Adrenal gland (tissue), 12 donors: ENCODE data around the gene MCM3AP. TPM values are rescaled to one million over a fixed set of nuclear protein-coding genes. Genes with fewer than 3 reads are reported as not detected.

Experiments
- DNase-seq, 7 donors: peaks; one replicate each; pipeline ENCODE4 v3.0.0-alpha.2; 2019 to 2020
- H3K27ac ChIP-seq, 5 donors: fragments of 200-600 bp; sonication (generic) in 4 of 5; 1 replicate in 3 of 5; 2 replicates in 2 of 5; pipeline versions ENCODE4 v1.5.1 to v1.8.0; 2016 to 2020; ENCODE audit warnings: mild to moderate bottlenecking in 1 of 5
- H3K27me3 ChIP-seq: fragments of 200-600 bp; 2 replicates; pipeline ENCODE4 v1.8.0; 2021
- H3K36me3 ChIP-seq, 2 donors: fragments of 200-600 bp; replicated peaks in 1 of 2; 1 replicate in 1 of 2; 2 replicates in 1 of 2; pipeline versions ENCODE4 v1.5.1 to v1.8.0; 2018 to 2022
- H3K4me1 ChIP-seq, 2 donors: fragments of 200-600 bp; replicated peaks in 1 of 2; 1 replicate in 1 of 2; 2 replicates in 1 of 2; pipeline versions ENCODE4 v1.5.1 to v1.8.0; 2018 to 2021
- H3K4me3 ChIP-seq, 4 donors: fragments of 200-600 bp; sonication (generic) in 3 of 4; one replicate each; pipeline ENCODE4 v1.5.1; 2016 to 2018
- H3K9me3 ChIP-seq, 3 donors: fragments of 200-600 bp; sonication (generic) in 1 of 3; replicated peaks in 1 of 3; 1 replicate in 2 of 3; 2 replicates in 1 of 3; pipeline versions ENCODE4 v1.5.1 to v1.8.0; 2016 to 2021
- CTCF ChIP-seq, 6 experiments: fragments of 450-650 bp in 4 of 6; fragments of 200-600 bp in 2 of 6; sonication (generic) in 1 of 6; IDR thresholded peaks; 1 replicate in 5 of 6; 2 replicates in 1 of 6; pipeline versions ENCODE4 v1.5.1 to v1.8.0; 2016 to 2021; ENCODE audit warnings: antibody characterized with exemption in 6 of 6, mild to moderate bottlenecking in 2 of 6, moderate library complexity in 1 of 6
- POLR2A ChIP-seq, 2 donors: fragments of 450-650 bp; IDR thresholded peaks; one replicate each; pipeline ENCODE4 v1.6.1; 2017; ENCODE audit warnings: antibody characterized with exemption in 2 of 2, mild to moderate bottlenecking in 2 of 2, moderate library complexity in 1 of 2
- WGBS, 4 donors: extraction: QIAGEN DNeasy Blood & Tissue Kit in 2 of 4; methylation state at CpG; one replicate each; pipeline versions ENCODE4 v1.1.5 to v1.1.7; 2013 to 2017; 5-methylcytosine and 5-hydroxymethylcytosine counted together
- intact Hi-C, 2 donors: fragments of 100-400 bp; cut with DNase I; formaldehyde crosslinking; loops; one replicate each; pipeline versions ENCODE4 v1.14.1 to v1.15.0; 2022 to 2023
- polyA plus RNA-seq, 3 donors: library from polyadenylated mRNA; stranded (reverse); fragments of 200-250 nt in 2 of 3; fragments of 350-450 nt in 1 of 3; fragmentation: Illumina TruSeq in 1 of 3; extraction: RNeasy Lipid Tissue Mini Kit (QIAGEN cat#74804) in 1 of 3; gene quantifications; one replicate each; pipeline ENCODE4 v1.2.3, GENCODE V29; 2013 to 2014
- total RNA-seq, 9 donors: library from RNA; depleted of rRNA in 4 of 9; stranded (reverse); fragments of >200 nt in 4 of 9; fragments of 120-200 nt in 1 of 9; fragmentation: NEBNext Ultra II Directional in 1 of 9; extraction: Animal tissue kit (Norgen Biotek cat#: 25700) in 1 of 9; gene quantifications; one replicate each; pipeline versions ENCODE4 v1.1.0 to v1.2.4, GENCODE V29; 2013 to 2023
- donor health status: healthy with polysubstance abuse.
- donor health status: Bipolar disorder and iron deficiency.
- donor health status: DM: yes; HTN: yes; CAD: no.
- donor health status: DM: no; HTN: no; CAD: no.
- donor health status: DM: no; HTN: no; CAD: no.
- donor health status: DM: yes; HTN: yes; CAD: no.

The MCM3AP gene
- total and polyA plus RNA-seq, 12 donors = 34.8 to 89.4 (median 70.1) TPM

- WGBS, 4 donors = 86 to 94% (median 88%) methylated on average over 5 to 15 of the region's 15 CpGs
- H3K4me3 ChIP-seq = no peak overlapping the region
- intact Hi-C loops = no loop called here
- no peaks in the 10 kb centered on the region for H3K4me1 ChIP-seq
- TF ChIP-seq CTCF (IDR thresholded peaks at IDR 0.05) (no peak), POLR2A (IDR thresholded peaks at IDR 0.05) (no peak)
- DNase-seq = peak in 2 of 7 donors; percentile 5 to 13
- peaks cover 0 to 45% of the 10 kb centered on the region in 2 donors for H3K36me3 ChIP-seq
- H3K27ac ChIP-seq = no peak overlapping the region
- no peaks in the 10 kb centered on the region for H3K9me3 ChIP-seq
- H3K27me3 ChIP-seq = no peaks in the 10 kb centered on the region
Measured at GRCh38 chr21:46213620-46214286, 71.7 kb downstream of the MCM3AP start.

GRCh38 chr21:46212721-46213484 is 72.5 kb downstream of the MCM3AP start:
- peak in 4 of 7 donors; percentile 2 to 12 (median 8) for DNase-seq
- intact Hi-C loops = no loop called here
- Histone ChIP-seq H3K4me1 (no peaks in the 10 kb centered on the region), H3K27ac (no peak overlapping the region), H3K27me3 (no peaks in the 10 kb centered on the region), H3K9me3 (no peaks in the 10 kb centered on the region), H3K36me3 (peaks cover 0 to 52% of the 10 kb centered on the region in 2 donors), H3K4me3 (no peak overlapping the region)
- TF ChIP-seq CTCF (IDR thresholded peaks at IDR 0.05) = no peak
- TF ChIP-seq POLR2A (IDR thresholded peaks at IDR 0.05) = no peak
- WGBS, 4 donors = 94 to 96% (median 95%) methylated on average over 8 to 18 of the region's 18 CpGs

GRCh38 chr21:46211786-46212720 is 73.4 kb downstream of the MCM3AP start:
- peak in 4 of 7 donors; percentile 4 to 10 (median 8) for DNase-seq
- intact Hi-C loops = no loop called here
- Histone ChIP-seq H3K4me3 (no peak overlapping the region), H3K4me1 (no peaks in the 10 kb centered on the region), H3K27me3 (no peaks in the 10 kb centered on the region), H3K9me3 (no peaks in the 10 kb centered on the region), H3K36me3 (peaks cover 0 to 61% of the 10 kb centered on the region in 2 donors), H3K27ac (no peak overlapping the region)
- TF ChIP-seq CTCF (IDR thresholded peaks at IDR 0.05) (no peak), POLR2A (IDR thresholded peaks at IDR 0.05) (no peak)
- 84 to 87% (median 85%) methylated on average over 17 to 23 of the region's 23 CpGs for WGBS, 4 donors

GRCh38 chr21:46211376-46211775 is 74.0 kb downstream of the MCM3AP start:
- Histone ChIP-seq H3K36me3 (peaks cover 0 to 67% of the 10 kb centered on the region in 2 donors), H3K27me3 (no peaks in the 10 kb centered on the region), H3K27ac (no peak overlapping the region), H3K9me3 (no peaks in the 10 kb centered on the region), H3K4me3 (no peak overlapping the region), H3K4me1 (no peaks in the 10 kb centered on the region)
- no peak for TF ChIP-seq CTCF (IDR thresholded peaks at IDR 0.05)
- no peak for TF ChIP-seq POLR2A (IDR thresholded peaks at IDR 0.05)
- 91 to 95% (median 94%) methylated on average over 7 of the region's 7 CpGs for WGBS, 4 donors
- intact Hi-C loops = no loop called here
- DNase-seq = peak in 3 of 7 donors; percentile 1 to 9 (median 4)
